NCI-H510A (cell line): Measurements from ENCODE around the gene NFASC.

Experiments
- DNase-seq: peaks from one replicate; lab custom pipeline; 2025; lab: John Stamatoyannopoulos, UW

NFASC gene

DNA sequence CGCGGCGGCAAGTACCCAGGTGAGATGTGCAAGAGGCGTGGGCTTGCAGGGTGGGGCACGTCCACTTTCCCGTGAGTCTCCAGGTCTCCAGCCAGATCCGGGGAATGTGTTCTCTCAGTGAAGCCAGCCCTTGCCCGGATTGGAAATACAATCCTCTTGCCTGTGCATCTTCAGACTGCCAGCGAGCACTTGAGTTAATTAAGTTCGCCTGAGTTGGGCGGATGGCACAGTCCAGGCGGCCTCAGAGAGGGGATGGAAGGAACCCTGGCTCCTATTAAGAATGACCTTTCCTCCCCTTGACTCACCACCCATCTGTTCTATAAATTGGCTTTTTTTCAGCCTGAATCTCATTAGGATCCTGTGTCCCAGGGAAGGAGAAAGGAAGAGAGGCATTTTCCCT is 139.0 kb downstream of the NFASC start:
- DNase-seq, result peak; percentile 45

DNA sequence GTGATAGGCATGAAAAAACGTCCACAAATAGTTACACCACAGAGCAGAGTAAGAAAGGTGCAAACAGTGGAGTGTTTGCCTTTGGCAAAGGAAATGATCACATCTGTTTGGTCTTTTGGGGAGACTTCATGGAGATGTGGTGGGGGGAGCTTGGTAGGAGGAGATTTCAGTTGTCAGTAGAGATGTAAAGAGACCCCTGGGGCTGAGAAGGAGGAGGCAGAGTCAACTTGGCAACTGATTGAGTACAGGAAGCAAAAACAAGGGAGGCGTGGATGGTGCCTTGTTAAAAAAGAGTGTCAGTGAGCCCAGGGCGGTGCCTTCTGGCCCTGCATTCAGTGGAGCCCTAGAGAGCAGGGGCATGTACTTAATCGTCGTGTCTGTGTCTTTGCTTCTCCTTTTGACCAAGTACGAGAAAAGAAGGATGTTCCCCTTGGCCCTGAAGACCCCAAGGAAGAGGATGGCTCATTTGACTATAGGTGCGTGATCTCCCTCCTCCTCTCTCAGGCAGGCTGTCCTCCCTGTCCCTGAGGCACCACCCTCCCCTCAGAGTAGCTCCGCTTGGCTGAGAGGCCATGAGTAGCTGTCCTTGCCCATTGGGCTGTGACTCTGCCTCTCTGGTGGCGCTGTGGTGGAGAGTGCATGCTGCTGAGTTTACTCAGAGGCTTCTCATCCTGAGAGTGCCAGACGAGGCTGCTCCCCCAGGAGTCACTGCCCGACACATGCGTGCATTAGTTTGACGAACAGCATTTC is 141.9 kb downstream of the NFASC start:
- DNase-seq, result peak; percentile 28

DNA sequence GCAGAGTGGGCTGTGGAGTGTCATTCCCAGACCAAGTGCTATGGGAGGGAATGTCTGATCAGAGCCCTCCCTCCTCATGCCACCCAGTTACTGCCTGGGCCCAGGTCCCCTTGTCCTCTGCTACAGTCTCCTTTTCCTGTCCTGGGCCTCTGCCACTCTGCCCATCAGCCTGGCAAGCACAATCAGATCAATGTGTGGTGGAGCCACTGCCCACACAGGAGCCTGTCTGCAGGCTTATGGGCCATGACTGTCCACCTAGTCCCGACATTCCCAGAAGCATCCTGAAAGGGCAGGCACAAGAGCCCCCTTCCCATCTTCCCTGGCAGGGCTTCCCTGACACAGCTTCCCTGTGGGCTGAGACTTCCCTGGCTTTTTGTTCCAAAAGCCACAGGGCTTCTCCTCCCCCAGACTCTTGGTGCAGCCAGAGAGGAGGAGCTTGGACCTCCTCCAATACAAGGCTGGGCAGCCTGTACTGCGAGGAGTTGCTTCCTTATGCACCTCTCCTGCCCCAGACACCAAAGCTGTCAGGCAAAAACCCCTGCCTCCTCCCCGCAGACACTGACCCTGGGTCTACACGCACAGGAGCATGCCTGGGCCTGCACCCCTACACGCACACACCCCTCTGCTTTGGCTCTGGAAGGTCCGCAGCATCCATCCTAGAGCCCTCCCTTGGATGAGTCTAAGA is 143.2 kb downstream of the NFASC start:
- DNase-seq, result peak; percentile 26

DNA sequence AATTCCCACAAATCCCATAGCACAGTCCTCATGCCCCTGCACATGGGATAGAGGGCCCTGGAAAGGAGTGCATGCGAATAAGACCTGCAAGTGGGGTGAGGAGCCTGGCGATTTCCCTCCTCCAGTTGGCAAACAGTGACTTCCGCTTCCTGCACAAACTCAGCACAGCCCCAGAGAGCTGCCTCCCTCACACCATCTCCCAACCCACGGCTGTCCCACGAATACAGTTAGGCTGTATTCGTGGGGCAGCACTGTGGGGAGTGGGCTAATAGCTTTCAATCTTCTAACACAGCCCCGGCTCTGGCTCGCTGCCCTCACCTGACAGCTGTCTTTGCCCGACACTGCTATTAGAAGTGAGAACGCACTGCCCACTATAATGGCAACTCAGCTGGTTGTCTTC is 144.1 kb downstream of the NFASC start:
- no peak for DNase-seq

DNA sequence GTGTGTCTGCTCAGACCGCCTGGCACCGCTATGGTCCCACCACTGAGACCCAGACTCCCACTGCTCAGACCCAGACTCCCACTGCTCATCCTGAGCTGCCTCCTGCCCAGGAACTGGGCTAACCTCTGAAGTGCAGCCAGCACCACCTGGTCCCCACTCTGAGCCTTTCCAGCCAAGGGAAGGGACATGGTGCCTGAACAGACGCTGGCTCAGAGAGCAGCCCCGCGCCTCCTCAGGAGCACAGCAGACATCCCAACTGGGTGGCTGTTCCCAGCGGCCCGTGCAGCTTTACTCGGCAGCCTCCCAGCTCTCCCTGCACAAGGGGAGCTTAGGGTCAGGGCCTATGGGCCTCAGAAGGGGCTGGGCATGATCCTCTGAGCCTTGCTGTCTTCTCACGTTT is 144.6 kb downstream of the NFASC start:
- DNase-seq, result no peak

DNA sequence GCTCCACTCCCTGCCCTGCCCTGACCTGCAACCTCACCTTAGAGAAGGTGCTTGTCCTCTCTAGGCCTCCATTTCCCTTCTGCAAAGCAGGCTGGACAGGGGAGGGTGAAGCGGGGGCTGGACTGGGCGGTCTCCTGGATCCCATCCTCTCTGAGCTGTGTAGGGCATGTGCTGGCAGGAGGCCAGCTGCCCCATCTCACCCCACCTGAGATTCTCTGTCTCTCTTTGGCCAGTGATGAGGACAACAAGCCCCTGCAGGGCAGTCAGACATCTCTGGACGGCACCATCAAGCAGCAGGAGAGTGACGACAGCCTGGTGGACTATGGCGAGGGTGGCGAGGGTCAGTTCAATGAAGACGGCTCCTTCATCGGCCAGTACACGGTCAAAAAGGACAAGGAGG is 145.4 kb downstream of the NFASC start:
- DNase-seq, result no peak

DNA sequence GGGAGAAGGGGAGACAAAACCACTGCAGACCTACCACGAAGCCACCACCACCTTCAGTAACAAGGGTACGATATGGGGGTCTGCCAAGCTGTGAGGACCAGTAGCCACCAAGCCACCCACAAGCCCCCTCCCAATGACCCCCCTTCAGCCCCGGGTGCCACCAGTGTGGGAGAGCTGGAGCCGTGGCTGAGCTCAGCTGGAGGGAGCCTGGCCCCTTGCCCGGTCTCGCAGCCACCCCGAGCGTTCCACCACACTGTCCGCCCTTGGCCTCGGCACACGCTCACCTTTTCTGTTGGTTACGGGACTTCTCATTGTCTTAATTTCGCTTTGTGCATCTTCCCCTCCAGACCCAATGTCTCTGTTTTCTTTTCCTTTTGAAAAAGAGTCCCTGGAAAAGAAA is 145.9 kb downstream of the NFASC start:
- DNase-seq, result no peak

DNA sequence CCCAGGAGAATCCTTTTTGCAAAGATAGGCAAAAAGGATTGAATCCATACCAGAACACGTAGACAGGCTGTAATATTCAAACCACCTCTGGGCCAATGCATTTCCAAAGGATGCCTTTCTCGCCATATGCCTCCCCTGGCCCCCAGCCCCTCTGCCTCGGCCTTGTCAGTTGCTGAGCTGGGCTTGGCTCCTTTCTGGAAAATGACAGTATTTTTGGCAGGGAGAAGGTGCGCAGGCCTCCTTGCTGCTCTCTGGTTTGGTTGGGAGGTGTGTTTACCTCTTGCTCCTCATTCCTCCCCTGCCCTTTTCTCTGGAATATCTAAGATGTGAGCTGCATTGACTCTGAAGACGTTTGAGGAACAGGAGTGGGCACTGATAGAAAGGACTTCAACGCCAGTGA is 146.3 kb downstream of the NFASC start:
- no peak for DNase-seq

DNA sequence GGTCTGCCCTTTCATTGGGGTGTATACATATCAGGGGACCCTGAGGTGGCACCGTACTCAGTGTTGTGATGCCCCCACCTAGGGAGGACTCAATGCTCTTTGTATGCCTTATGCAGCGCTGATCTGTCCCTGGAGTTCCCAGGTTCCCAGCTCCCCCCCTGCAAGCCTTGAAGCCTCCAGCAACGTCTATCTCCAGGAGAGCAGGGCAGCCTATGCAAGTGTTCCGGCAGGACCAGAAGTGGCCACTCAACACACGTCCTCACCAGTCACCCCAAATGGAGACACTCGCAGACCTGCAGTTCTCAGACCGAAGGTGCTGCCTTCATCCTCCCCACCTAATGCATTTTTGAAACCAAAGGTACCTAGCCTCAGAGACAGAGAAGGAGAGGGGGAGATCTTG is 147.1 kb downstream of the NFASC start:
- no peak for DNase-seq

DNA sequence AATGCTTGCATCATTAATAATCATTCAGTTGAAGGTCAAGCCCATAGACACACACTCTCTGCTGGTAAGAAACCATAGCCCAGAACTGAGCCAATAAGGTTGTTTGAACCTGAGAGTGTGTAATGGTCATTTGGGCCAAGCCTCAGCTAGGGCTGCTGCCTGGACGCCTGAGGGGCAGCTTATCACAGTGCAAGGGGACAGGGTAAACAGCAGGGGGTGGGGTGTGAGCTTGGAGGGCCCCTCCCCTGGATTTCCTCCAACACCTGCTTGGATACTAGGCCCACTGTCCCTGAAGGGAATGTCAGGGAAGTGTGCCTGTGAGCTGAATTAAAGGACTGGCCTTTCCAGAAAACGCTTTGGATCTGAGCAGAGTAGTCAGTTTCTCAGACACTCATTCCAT is 147.7 kb downstream of the NFASC start:
- DNase-seq, result no peak

DNA sequence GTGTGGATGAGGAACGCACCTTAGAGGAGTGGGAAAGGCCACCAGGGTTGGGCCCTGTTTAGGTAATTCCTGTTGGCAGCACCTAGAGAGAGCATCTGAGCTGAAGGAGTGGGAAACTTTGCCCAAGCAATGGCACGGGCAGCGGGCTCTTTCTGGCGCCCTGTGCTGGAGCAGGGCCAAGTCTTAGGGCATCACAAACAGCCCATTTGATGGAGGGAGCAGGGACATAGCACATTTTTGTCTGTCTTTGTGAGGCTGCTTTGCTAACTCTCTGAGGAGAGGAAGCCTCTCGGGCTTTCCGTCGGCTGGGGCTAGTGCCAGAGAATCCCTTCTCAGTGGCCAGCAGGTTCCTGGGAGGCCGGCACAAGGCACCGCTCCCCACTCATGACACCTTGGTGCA is 149.8 kb downstream of the NFASC start:
- DNase-seq, result no peak

DNA sequence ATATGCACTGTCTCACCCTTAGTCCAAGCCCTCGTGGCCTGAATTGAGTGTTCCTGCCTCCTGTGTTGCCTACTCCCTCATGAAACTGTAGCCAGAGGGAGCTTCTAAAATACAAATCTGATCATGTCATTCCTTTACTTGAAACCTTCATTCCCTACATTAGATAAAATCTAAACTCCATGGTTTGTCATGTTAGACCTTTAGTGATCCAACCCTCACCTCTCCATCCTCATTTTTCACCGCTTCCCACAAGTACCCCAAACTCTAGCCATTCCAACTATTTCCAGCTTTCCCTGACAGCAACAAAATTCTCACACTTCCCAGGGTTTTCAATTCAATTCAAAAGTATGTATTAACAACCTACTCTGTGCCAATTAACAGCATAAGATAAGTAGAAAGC is 154.0 kb downstream of the NFASC start:
- no peak for DNase-seq

DNA sequence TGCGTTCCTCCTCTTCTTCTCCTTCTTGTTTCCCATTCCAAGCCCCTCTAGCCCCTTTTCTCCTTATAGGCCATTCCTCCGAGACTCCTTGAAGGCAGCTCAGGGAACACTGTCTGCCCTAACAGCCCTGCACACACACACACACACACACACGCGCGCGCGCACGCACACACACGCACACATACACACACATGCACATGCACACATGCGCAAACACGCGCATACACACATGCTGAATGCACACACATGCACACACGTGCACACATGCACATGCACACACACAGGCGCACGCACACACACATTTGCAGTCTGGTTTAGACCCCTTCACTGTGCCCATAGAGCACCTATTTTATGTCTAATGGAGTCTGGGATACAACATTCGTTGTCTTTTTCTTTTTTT is 154.6 kb downstream of the NFASC start:
- no peak for DNase-seq

DNA sequence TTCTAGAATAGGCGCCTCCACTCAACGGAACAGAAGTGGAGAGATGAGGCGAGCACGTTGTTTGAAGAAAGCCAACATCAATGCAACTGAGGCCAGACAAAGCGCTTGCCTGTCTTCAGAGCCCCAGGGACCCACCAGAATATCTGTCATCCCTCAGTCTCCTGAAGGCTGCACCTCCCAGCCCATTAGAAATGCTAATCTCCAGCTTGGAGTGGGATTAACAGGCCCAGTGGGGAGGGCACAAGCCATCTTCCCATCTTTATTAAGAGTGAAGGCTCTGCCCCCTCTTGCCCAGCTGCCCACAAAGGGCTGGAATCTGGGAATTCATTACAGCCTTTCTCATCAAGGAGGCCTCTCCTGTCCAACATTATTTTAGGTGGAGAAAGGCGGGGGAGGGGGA is 155.5 kb downstream of the NFASC start:
- no peak for DNase-seq

DNA sequence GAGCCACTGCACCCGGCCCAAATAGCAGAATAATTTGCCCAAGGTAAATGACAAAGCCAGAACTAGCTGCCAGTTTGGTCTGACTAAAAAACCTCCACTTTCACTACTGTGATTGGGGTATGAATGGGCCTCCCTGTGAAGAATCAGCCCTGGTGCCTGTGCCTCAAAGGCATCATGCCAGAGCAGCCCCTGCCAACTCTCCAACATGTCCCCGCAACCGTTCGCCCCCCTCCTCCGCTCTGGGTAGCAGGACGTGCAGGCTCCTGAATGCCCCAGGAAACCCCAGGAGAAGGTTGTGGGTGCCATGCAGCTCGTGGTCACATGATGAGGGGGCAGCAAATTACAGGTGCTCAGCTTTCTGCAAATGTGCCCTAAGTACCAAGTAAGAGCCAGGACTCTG is 157.7 kb downstream of the NFASC start:
- DNase-seq, result no peak

DNA sequence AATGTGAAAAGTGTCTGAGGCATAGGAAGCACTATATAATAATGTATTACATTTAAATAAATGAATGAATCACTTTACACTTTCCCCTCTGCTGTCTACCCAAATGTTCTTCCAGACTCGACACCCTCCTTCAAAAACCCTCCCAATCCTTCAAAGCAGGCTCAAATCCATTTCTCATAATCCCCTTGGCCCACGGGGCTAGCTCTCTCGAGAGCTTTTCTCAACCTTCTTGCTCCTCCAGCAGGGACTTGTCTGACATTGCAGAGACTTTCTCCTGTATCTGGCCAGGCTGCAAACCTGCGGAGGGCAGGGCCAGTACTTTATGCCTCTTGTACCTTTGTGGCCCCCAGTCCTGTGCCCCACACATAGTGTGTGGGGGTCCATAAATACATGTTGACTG is 158.3 kb downstream of the NFASC start:
- DNase-seq, result no peak

DNA sequence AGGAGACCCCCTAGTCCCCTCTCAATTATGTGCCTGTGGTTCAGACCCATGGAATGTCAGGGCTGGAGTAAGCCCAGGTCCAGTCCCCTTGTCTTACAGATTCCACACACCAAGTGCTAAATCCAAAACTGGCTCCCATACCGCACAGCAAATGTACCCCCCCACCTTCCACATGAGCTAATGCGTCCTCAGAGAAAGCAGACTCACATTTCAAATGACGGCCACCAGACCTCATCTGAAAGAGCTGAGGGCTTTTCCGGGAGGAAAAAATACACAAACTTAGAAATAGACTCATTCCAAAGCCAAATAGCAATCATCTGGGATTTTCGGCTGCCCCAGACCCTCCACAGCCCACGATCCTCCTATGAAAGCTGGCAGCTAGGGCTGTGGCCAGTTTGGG is 159.6 kb downstream of the NFASC start:
- no peak for DNase-seq

DNA sequence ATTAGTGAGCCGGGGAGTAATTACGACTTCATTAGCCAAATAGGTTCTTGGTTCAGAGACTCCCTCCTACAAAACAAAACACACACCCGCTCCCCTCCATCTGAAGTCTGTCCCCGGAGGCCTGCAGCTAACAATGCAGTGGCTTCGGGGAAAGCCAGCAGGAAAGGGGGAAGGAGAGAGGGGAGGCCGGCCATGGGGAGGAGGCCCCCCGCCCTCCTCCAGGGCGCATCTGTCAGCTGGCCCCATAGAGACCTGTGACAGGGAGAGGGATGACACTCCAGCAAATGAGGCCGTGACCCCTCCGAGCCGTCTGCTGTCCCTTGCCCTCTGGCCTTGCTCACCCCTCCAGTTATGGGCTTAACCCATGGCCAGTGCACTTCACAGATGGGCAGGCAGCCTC is 160.2 kb downstream of the NFASC start:
- no peak for DNase-seq

DNA sequence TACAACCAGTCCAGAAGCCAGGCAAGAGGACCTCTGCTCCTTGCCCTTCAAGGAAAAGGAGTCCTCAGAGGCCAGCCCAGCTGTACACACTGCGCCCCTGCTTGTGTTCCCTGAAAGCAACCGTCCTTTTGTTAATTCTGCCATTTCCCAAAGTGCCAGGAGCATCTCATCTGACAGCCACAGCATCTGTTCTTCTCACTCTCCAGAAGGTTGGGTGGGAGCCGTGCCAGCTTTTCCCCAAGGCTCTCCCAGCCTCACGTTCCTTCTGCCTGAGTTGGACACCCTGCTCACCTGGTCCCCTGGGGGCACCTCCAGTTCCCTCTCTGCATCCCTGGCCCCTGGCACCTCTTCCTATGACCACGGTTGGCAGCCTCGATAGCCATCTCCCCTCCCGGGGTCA is 161.8 kb downstream of the NFASC start:
- DNase-seq, result no peak

DNA sequence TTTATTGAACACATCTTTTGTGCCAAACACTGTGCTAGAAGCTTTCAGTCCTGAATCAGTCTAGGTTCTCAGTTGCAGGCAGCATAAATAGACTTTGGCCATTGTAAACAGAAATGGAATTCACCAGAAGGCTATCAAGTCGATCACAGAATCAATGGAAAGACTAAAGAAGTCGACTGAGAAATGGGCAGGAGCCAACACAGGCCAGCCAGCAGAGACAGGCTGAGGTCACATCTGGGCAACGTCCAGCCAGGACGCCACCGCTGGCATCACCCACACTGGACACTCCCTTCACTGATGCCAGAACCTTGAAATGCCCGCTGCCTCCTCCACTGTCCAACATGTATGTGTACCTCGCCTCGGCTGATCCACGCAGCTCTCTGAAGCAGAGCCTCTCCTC is 166.9 kb downstream of the NFASC start:
- no peak for DNase-seq

DNA sequence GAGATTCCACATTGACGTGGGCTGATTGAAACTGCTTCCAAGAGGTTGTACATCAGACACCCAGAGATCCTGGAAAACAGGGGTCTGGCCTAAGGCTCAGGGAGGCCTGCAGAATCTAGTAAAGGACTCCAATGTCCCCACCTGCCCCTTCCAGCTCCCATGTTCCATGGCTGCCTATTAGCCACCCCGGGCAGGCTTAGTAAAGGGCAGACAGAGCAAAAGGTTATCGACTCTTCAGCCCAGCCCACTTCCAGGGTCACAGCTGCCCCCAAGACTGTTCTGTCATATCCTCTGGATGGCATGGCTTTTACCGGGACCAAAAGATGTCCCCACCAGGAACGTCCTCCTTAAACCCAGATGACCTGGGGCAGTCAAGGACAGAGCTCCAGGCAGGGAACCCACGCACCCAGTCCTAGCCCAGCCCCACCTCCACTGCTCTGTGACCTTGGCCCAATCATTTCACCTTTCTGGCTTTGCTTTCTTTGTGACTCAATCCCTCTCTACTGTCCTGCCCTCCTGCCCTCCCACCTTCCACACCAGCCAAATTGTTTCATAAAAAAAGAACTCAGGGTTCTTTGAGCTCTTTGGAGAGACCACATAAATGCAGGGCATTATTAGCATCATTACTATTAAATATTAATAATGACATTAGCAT is 167.6 kb downstream of the NFASC start:
- no peak for DNase-seq

DNA sequence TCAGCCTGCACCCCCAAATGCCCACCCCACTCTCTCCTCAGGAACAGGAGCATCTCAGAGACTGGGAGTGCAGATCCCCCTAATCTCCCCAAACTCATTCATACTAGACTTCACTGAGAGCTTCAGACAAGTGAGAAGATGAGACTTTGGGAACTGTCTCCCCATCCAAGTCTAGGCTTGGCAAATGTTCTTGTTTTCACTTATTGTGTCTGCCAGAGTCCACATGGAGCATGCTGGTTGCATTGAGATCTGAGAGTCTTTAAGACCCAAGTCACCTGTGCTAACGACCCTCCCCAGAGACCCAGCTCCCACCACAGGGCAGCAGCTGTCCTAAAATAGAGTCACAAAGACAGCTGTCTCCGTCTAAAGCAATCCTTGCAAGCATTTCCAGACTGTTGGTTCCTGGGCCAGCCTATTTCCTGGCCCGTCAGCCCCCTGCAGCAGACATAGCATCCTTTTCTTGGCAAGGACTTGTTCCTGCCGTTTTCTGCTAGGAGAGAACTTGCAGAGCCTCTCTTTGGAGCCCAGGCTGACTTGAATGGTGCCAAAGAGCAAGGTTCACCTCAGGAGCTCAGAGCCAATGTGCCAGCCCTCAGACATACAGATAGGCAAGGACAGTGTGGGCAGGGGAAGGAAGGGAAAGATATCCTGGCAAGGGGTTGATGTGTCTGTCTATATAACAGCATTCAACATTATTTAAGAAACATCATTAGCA is 170.5 kb downstream of the NFASC start:
- DNase-seq, result no peak
